HG02610 (cell line): ENCODE measurements around the gene TMED7.
"Not testable (repeated sequence)": the region's sequence is repeated elsewhere in the genome, so short reads cannot be mapped to it uniquely, and the experiment has no call there.

Experiments
- ATAC-seq: cut with Tn5 transposase; IDR thresholded peaks from one replicate; pipeline ENCODE4 v1.9.1; 2021; ENCODE audit warnings: mild to moderate bottlenecking, moderate library complexity; ENCODE audit not compliant: unreplicated experiment

TMED7 gene

DNA sequence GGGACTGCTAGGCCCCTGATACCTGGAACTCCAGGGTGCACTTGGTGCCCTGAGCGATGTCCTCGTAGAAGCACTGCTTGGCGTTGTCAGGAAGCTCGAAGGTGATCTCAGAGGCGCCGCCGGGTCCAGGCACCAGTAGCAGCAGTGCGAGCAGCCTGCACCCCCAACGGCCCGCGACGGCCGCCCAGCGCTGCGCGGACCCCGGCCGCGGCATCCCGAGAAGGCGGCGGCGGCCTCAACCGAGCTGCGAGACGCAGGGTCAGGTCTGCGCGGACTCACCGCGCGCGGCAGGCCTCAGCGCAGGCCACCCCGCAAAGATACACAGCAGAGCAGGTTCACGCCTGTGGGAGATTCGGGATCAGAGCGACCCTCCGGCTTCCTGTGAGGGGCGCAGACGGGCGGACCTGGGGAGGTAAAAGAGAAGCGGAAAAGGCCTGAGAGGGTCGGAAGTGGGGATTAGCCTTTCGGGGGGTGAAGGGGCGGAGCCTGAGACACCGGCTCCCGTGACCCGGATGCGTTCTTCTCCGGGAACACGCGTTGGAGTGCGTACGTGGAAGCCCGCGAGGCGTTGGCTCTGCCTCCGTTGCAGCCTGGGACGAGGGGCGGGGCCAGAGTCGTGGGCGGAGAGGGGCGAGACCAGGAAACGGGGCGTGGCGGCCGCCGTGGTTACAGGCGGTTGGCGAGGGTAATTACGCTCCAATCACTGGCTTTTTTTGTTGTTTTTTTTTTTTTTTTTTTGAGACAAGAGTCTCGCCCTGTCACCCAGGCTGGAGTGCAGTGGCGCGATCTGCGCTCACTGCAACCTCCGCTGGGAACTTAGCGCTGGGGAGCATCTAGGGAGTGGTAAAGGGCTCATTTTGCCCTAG is at the start of gene TMED7:
TMED7 (minus strand) TSS at position 458 of the 866 bp plus-strand sequence; CDS start at position 214, 244 bp downstream.
- ATAC-seq = peak; percentile 94

- ATAC-seq = not testable (repeated sequence)
Observed at GRCh38 chr5:115674782-115675181, 48.9 kb upstream of the TMED7 start.

- ATAC-seq = no peak
Observed at GRCh38 chr5:115673596-115673995, 47.8 kb upstream of the TMED7 start.

- no peak for ATAC-seq
Observed at GRCh38 chr5:115671939-115672338, 46.1 kb upstream of the TMED7 start.

- ATAC-seq = no peak
Observed at GRCh38 chr5:115666023-115666422, 40.2 kb upstream of the TMED7 start.

- no peak for ATAC-seq
Observed at GRCh38 chr5:115661563-115661962, 35.7 kb upstream of the TMED7 start.

GRCh38 chr5:115661101-115661500 is 35.3 kb upstream of the TMED7 start:
- no peak for ATAC-seq

GRCh38 chr5:115657881-115658233 is 32.0 kb upstream of the TMED7 start:
- ATAC-seq = no peak

- ATAC-seq = no peak
Observed at GRCh38 chr5:115657125-115657880, 31.5 kb upstream of the TMED7 start.

- ATAC-seq = no peak
Observed at GRCh38 chr5:115656404-115656803, 30.6 kb upstream of the TMED7 start.

- no peak for ATAC-seq
Observed at GRCh38 chr5:115655994-115656393, 30.2 kb upstream of the TMED7 start.

GRCh38 chr5:115649541-115649940 is 23.7 kb upstream of the TMED7 start:
- no peak for ATAC-seq

DNA sequence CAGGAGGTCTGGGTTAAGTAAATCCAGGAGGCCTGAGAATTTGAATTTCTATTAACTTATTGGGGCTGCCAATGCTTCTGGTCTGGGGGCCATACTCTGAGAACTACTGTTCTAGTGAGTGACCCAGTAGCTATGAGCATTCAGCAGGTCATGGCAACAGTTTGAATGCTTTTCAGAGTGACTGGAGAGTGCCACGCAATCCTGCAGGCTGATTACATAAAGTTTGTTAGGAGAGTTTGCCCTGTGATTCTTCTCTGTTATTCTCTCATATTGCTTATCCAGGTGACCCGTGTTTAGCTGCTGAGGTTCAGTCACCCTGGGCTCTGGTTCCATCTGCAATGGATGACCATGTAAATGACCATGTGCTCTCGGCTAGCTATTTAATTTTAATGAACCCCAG is 22.2 kb upstream of the TMED7 start:
- no peak for ATAC-seq

GRCh38 chr5:115645386-115645785 is 19.6 kb upstream of the TMED7 start:
- ATAC-seq = not testable (repeated sequence)

DNA sequence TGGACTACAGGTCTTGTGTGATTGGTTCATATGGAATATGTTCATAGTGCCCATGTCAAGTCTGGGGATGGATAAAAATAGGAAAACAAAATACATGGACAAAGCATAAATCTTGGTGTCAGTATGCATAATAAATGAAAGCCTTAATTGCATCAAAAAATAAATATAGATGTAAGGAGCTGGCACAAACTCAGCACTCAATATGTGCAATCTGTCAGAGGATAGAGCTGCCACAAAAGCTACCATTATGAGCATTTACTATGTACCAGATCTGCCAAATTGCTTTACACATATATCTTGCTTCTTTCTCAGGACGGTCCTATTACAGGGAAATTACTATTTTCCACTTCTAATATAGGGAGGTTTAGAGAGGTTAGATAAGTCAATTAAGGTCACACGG is 18.2 kb upstream of the TMED7 start:
- no peak for ATAC-seq

GRCh38 chr5:115641948-115642347 is 16.1 kb upstream of the TMED7 start:
- no peak for ATAC-seq

- no peak for ATAC-seq
Observed at GRCh38 chr5:115640274-115640673, 14.4 kb upstream of the TMED7 start.

GRCh38 chr5:115639377-115639776 is 13.5 kb upstream of the TMED7 start:
- ATAC-seq = no peak

- no peak for ATAC-seq
Observed at GRCh38 chr5:115637507-115637906, 11.7 kb upstream of the TMED7 start.

GRCh38 chr5:115636008-115636407 is 10.2 kb upstream of the TMED7 start:
- no peak for ATAC-seq

- peak; percentile 53 for ATAC-seq
Observed at GRCh38 chr5:115634343-115635132, 8.7 kb upstream of the TMED7 start.
